Muscle layer of duodenum (tissue), 2 donors: Measurements from ENCODE around the gene TRIM40.

Source experiments
- H3K27ac ChIP-seq: one replicate; pipeline ENCODE4 v1.7.0; 2013; ENCODE audit warnings: mild to moderate bottlenecking, low read length
- H3K27me3 ChIP-seq: one replicate; pipeline ENCODE4 v1.7.0; 2013; ENCODE audit warnings: low read depth, mild to moderate bottlenecking, control low read depth, low read length
- H3K36me3 ChIP-seq, 2 donors: one replicate each; pipeline ENCODE4 v1.7.0; 2013; ENCODE audit warnings: low read length in 2 of 2, control low read depth in 1 of 2, mild to moderate bottlenecking in 1 of 2; ENCODE audit not compliant: insufficient read depth in 2 of 2, control insufficient read depth in 1 of 2
- H3K4me1 ChIP-seq, 2 donors: one replicate each; pipeline ENCODE4 v1.7.0; 2013; ENCODE audit warnings: low read length in 2 of 2, mild to moderate bottlenecking in 2 of 2, control low read depth in 1 of 2, moderate library complexity in 1 of 2; ENCODE audit not compliant: insufficient read depth in 2 of 2, control insufficient read depth in 1 of 2
- H3K4me3 ChIP-seq, 2 donors: one replicate each; pipeline ENCODE4 v1.7.0; 2013; ENCODE audit warnings: low read length in 2 of 2, low read depth in 1 of 2, mild to moderate bottlenecking in 1 of 2
- H3K9me3 ChIP-seq, 2 donors: one replicate each; pipeline ENCODE4 v1.7.0; 2013; ENCODE audit warnings: low read length in 2 of 2, control low read depth in 1 of 2, mild to moderate bottlenecking in 1 of 2; ENCODE audit not compliant: control insufficient read depth in 1 of 2
- donor health status: healthy.

The TRIM40 gene, protein sequence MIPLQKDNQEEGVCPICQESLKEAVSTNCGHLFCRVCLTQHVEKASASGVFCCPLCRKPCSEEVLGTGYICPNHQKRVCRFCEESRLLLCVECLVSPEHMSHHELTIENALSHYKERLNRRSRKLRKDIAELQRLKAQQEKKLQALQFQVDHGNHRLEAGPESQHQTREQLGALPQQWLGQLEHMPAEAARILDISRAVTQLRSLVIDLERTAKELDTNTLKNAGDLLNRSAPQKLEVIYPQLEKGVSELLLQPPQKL

DNA sequence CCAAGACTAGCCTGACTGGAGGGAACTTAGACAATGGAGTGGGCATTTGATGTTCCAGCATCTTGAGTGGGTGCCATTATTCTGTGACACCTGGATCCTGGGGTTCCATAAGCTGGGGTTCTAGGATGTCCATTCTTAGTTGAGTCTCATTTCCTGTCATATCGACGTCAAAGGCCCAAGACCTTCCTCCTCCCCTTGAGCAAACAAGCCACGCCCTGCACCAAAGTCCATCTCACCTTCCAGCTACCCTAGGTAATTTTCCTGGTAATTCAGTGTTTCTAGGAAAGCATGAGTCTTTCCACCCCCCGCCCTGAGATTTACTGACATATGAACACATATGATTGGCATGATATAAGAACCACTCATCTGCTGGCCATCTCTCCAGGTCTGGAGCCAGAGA is at the start of gene TRIM40:
Gene TRIM40 (plus strand): TSS at position 384 of the 400 bp plus-strand sequence. CDS start 897 bp downstream, outside the sequence.
- Histone ChIP-seq H3K27me3 (peaks cover 12% of the 10 kb centered on the region), H3K27ac (peak within 1 kb of the TSS; percentile 48), H3K4me3 (no peak within 1 kb of the TSS)

DNA sequence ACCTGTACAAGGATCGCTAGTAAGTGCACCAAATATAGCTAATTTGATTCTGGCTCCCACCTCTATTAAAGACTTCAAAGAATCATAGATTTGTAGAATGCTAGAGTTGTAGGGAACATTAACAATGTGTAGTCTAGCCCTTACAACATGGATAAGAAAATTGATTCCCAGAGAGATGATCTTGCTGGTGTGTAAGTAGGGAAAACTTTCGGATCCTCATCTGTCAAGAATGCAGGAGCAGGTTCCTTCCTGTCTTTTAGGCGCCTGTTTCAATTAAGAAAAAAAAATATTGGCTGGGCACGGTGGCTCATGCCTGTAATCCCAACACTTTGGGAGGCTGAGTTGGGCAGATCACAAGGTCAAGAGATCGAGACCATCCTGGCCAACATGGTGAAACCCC is 48.1 kb upstream of the TRIM40 start:
- Histone ChIP-seq H3K36me3 (no peaks in the 10 kb centered on the region), H3K4me1 (no peaks in the 10 kb centered on the region), H3K9me3 (no peaks in the 10 kb centered on the region), H3K27ac (no peak overlapping the region), H3K27me3 (peaks cover 6% of the 10 kb centered on the region), H3K4me3 (no peak overlapping the region)

More for the DNA sequence above, at the start of gene TRIM40:
- H3K4me1 ChIP-seq, result no peaks in the 10 kb centered on the region
- H3K36me3 ChIP-seq, result no peaks in the 10 kb centered on the region
- no peaks in the 10 kb centered on the region for H3K9me3 ChIP-seq

DNA sequence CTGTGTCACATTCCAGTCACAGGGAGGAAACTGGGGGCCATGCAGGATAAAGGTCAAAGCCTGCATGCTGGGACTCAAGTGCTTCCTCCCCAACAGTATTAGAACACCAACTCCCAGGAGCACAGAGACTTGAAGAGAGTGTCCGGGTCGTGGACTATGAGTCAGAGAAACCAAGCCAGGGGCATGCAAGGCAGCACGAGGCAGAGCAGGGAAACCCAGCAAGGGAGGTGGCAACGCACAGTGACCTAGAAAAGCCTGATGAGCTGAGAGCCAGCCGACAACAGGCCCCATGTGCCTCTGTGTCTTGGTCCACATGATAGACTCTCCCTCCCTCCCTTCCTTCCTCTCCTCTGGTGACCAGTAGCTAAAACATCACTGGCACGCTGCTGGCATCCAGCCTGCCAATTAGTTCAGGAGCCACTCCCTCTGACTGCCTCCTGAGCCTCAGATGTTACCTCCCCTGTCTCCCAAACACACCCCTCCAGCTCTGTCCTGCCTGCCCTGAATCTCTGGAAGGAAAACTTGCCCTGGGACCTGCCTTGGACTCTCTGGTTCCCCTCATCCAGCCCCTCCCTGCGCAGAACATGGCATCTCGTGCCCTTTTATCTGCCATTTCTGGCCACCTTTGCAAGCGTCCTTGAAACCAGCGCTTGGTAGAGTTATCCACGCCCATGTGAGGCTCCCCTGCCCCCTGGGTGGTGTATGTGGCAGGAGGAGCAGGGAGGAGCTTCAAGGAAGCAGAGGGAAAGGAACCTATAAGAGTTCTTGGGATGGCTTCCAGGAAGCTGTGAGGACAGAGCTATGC is 44.2 kb upstream of the TRIM40 start:
- Histone ChIP-seq H3K4me1 (no peaks in the 10 kb centered on the region), H3K9me3 (no peaks in the 10 kb centered on the region), H3K4me3 (no peak overlapping the region), H3K27me3 (peaks cover 17% of the 10 kb centered on the region), H3K36me3 (no peaks in the 10 kb centered on the region), H3K27ac (peak overlapping the region; percentile 73)

DNA sequence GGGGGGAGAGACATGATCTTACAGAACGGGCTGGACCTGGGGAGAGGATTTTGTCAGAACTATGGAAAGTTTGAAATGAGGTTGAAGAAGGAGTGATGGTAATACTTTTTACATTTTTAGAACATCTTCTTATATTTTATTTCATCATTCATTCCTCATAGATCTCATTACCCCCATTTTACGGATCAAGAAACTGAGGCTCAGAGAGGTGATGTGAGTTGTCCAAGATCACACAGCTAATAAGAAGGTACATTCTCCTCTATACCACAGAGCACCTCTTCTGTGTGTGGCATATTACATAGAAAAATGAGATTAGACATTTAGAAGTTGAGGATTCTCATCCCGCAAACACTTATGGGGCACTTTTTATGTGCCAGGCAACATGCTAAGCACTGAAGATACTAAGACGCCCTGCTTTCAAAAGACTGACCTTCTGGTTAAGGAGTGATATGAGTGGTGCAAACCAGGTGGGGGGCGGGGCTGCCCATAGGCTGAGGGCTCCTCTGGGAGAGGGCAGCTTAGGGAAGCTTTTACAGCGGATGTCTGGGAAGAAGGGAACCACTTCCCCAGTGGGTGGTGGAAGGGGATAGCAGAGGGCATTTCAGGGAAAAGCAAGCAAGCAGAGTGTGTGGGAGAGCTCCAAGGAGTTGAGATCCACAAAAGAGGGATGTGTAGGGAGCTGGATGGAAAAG is 42.9 kb upstream of the TRIM40 start:
- no peak overlapping the region for H3K4me3 ChIP-seq
- no peaks in the 10 kb centered on the region for H3K9me3 ChIP-seq
- H3K4me1 ChIP-seq, result no peaks in the 10 kb centered on the region
- no peaks in the 10 kb centered on the region for H3K36me3 ChIP-seq
- no peak overlapping the region for H3K27ac ChIP-seq
- H3K27me3 ChIP-seq, result peaks cover 22% of the 10 kb centered on the region

DNA sequence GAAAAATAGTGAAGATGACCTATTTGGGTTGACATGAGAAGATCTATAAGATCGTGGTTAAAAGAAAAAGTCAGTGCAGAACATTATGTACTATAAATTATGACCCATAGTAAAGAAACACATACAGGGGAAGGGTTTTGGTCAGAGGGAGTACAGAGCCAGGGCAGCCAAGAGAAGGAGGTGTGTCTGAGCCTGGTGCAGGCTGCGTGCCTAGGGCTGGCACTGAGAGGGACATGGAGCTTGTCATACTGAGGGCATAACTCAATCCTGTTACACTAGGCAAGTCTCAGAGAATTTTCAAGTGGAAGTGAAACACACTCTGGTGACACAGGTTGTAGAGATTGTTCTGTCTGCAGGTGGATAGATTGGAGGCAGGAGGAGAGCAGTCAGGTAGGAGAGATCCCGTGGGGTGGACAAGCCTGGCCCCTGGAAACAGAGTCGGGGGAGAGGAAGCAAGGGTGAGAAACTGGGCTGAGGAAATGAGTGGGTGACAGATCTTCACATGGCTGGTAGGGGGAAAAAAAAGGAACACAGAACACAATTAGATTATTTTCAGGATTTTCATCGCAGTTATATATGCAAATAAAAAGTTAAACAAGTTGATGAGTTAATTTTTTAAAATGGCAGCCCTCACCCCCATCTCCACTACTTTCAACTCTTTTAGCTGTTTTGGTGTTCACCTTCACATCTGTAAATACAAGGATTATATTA is 41.8 kb upstream of the TRIM40 start:
- Histone ChIP-seq H3K27ac (no peak overlapping the region), H3K4me3 (no peak overlapping the region), H3K36me3 (no peaks in the 10 kb centered on the region), H3K27me3 (peaks cover 22% of the 10 kb centered on the region), H3K4me1 (no peaks in the 10 kb centered on the region), H3K9me3 (no peaks in the 10 kb centered on the region)

DNA sequence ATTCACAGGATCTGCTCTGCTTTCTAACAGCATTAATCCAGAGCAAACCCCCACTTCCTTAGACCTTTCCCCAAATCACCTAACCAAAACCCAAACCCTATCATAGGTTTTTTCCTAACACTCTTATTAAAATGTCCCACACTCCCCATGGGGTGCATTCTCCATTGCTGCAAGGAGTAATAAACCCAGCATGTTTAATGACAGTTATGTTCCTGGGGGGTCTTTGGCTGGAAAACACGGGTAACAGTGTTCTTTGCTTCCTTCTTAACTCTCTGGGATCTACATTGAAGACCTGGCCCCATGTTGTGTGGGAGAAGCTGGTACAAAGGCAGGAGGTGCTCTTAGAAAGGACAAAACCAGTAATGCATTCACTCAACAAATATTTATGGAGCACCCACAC is 39.1 kb upstream of the TRIM40 start:
- peaks cover 8 to 15% of the 10 kb centered on the region in 2 donors for H3K4me1 ChIP-seq
- H3K4me3 ChIP-seq, result no peak overlapping the region
- no peaks in the 10 kb centered on the region for H3K36me3 ChIP-seq
- no peaks in the 10 kb centered on the region for H3K9me3 ChIP-seq
- no peak overlapping the region for H3K27ac ChIP-seq
- peaks cover 27% of the 10 kb centered on the region for H3K27me3 ChIP-seq

DNA sequence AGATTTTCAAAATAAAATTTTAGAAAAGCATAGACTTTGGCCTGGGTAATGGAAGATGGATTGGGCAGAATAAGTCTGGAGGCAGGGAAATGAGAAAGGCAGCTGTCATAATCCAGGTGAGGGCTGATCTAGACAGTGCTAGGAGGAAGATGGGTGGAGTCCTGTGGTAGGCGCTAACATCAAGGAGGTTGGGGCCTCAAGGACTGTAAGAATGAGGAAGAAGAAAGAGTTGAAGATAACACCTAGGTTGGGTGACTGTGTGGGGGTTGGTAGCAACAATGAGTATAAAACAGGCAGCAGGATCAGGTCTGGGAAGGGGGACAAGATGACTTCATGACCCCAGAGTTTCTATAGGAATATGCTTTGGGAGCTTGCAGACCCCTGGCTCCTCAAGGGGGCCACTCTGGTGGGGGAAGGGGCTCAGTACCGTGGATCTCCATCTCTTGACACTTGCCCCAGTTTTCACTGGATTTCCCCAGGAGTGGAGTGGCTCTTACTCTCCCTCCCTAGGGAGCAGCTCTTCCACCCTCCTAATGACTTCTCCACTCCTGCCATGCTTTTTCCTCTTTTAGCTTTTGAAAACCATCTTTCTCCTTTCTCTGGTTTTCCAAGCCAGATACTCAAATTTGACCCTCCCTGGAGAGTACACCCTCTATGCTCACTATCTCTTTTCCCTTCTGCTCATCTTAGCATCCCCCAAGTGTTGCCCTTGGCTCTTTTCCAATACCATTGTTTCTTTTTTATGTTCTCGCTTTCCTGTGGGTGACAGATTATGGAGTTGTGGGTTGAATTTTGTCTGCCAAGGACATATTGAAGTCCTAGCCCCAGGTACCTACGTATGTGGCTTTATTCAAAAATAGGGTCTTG is 37.8 kb upstream of the TRIM40 start:
- peaks cover 12 to 26% of the 10 kb centered on the region in 2 donors for H3K4me1 ChIP-seq
- H3K4me3 ChIP-seq, result no peak overlapping the region
- H3K27me3 ChIP-seq, result peaks cover 24% of the 10 kb centered on the region
- H3K36me3 ChIP-seq, result no peaks in the 10 kb centered on the region
- H3K9me3 ChIP-seq, result no peaks in the 10 kb centered on the region
- H3K27ac ChIP-seq, result no peak overlapping the region

DNA sequence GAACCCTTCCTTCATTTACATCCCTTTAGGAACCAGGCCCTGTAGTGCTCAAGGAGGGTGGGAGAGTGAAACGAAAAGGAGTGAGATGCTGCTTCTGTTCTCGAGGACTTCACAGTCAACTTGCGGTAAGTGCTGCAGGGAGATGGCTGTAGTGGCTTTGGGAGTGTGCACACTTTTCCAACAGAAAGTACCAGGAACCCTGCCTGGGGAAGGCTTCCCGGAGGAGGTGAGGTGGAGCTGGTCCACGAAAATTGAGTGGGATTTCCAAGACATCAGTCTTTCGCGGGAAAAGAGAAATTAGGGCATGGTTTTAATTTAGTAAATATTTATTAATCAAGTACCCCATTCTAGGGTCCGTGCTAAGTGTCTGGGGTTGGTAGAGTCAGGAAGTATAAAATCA is 35.8 kb upstream of the TRIM40 start:
- Histone ChIP-seq H3K27me3 (peaks cover 21% of the 10 kb centered on the region), H3K27ac (no peak overlapping the region), H3K9me3 (no peaks in the 10 kb centered on the region)

DNA sequence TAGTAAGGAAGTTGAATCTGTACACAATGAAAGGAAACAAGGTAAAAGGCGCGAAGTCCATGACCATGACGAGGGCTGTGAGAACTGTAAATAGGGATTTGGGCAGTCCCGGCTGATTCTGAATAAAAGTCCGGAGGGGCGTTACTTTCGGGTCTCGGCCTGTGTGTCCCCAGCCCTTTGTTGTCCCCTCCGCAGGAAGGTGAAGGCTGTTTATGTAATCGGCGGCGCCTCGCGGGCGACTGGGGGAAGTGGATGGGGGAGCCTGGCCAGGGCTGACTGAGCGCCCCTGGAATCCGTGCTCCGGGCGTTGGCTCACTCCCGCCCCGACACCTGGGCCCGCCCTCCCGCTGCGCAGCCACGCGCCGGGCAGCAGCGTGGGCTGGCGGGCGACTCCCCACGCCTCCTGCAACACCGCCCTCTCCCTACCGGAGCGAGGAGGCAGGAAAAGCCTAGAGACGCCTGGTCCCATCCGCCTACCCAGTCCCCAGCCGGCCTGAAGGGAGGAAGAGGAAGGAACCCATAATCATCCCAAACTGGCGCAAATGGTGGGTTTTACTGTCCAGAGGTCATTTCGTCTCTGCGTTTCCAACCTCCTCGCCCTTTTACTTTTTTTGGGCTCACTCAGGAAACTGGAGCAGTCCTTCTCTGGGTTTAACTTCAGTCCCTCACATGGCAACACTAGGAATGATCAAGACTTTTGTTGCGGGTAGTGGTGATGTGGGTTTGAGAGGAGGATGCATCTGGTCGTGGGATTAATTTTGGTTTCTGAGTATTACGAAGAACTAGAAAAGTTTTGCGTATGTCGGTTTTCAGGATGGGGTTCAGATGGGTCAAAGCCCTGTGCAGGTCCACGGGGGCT is 35.1 kb upstream of the TRIM40 start:
- Histone ChIP-seq H3K27me3 (peaks cover 14% of the 10 kb centered on the region), H3K27ac (peak overlapping the region; percentile 10), H3K4me1 (peaks cover 19 to 33% of the 10 kb centered on the region in 2 donors)

More for the DNA sequence above, 35.8 kb upstream of the TRIM40 start:
- no peak overlapping the region for H3K4me3 ChIP-seq
- peaks cover 19 to 33% of the 10 kb centered on the region in 2 donors for H3K4me1 ChIP-seq
- H3K36me3 ChIP-seq, result no peaks in the 10 kb centered on the region

More for the DNA sequence above, 35.1 kb upstream of the TRIM40 start:
- Histone ChIP-seq H3K36me3 (no peaks in the 10 kb centered on the region), H3K4me3 (peak overlapping the region; percentile 52 to 59), H3K9me3 (no peaks in the 10 kb centered on the region)
